Measurements from ENCODE around the gene SPHKAP.
"Not testable (repeated sequence)": the region's sequence is repeated elsewhere in the genome, so short reads cannot be mapped to it uniquely, and the experiment has no call there.

SPHKAP gene

GRCh38 chr2:227942021-227942420, 239.5 kb downstream of the SPHKAP start:
- no peak for DNase-seq (ENCODE audit: extremely low spot score)
- CTCF ChIA-PET: no interaction called here

GRCh38 chr2:227939271-227940027, 242.0 kb downstream of the SPHKAP start:
- ChIA-PET POLR2A (no interaction called here), CTCF (interaction anchor here (1.0 kb wide), 1 partner anchor 509 kb away, joined by 5 read pairs; no protein-coding TSS in a partner anchor)
- TF ChIP-seq, protein P1, sequence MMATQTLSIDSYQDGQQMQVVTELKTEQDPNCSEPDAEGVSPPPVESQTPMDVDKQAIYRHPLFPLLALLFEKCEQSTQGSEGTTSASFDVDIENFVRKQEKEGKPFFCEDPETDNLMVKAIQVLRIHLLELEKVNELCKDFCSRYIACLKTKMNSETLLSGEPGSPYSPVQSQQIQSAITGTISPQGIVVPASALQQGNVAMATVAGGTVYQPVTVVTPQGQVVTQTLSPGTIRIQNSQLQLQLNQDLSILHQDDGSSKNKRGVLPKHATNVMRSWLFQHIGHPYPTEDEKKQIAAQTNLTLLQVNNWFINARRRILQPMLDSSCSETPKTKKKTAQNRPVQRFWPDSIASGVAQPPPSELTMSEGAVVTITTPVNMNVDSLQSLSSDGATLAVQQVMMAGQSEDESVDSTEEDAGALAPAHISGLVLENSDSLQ (IDR thresholded peaks at IDR 0.05): peak; percentile 85
- no peak for TF ChIP-seq FOXK2 (IDR thresholded peaks at IDR 0.05)
- TF ChIP-seq BHLHE40 (IDR thresholded peaks at IDR 0.05; ENCODE audit: borderline replicate concordance): no peak
- TF ChIP-seq LEF1 (IDR thresholded peaks at IDR 0.05; ENCODE audit: borderline replicate concordance): no peak
- TF ChIP-seq ELF4 (IDR thresholded peaks at IDR 0.05): no peak
- TF ChIP-seq SP1 (IDR thresholded peaks at IDR 0.05): no peak
- no peak for TF ChIP-seq L3MBTL2 (conservative IDR thresholded peaks at IDR 0.05)
- no peak for TF ChIP-seq HDGF (IDR thresholded peaks at IDR 0.05; ENCODE audit: borderline replicate concordance)
- TF ChIP-seq FOXA1 (IDR thresholded peaks at IDR 0.05): no peak
- peak; percentile 50 for DNase-seq (ENCODE audit: extremely low spot score)

More at GRCh38 chr2:227942021-227942420, 239.5 kb downstream of the SPHKAP start:
- POLR2A ChIA-PET: no interaction called here
- no peak for TF ChIP-seq LEF1 (IDR thresholded peaks at IDR 0.05; ENCODE audit: borderline replicate concordance)
- no peak for TF ChIP-seq NFRKB (IDR thresholded peaks at IDR 0.05)
- no peak for TF ChIP-seq SP1 (IDR thresholded peaks at IDR 0.05)
- no peak for TF ChIP-seq CTBP1 (IDR thresholded peaks at IDR 0.05; ENCODE audit: borderline replicate concordance)
- TF ChIP-seq ARNT (IDR thresholded peaks at IDR 0.05): no peak
- TF ChIP-seq FOXA1 (IDR thresholded peaks at IDR 0.05): no peak
- TF ChIP-seq, protein P1 (IDR thresholded peaks at IDR 0.05): no peak

DNA sequence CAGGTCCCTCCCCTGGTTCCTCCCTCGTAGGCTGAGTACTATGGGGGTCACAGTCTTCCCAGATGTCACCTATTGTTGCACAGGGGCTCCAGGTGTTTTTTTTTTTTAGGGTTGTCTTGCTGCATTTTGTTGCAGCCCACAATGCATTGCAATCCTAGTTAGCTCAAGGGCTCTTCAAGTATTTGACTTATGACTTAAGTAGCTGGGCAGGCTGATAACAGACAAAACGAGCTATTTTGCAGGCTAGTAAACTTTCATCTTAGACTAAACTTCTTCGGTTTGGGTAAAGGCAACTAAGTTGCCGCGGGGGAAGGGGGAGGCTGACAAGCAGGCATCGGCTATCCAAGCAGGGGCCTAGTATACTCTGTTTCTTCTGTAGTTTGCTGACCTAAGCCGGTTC, 245.2 kb downstream of the SPHKAP start:
- POLR2A ChIA-PET; DNase-seq (ENCODE audit: extremely low spot score); CTCF ChIA-PET: not testable (repeated sequence)

DNA sequence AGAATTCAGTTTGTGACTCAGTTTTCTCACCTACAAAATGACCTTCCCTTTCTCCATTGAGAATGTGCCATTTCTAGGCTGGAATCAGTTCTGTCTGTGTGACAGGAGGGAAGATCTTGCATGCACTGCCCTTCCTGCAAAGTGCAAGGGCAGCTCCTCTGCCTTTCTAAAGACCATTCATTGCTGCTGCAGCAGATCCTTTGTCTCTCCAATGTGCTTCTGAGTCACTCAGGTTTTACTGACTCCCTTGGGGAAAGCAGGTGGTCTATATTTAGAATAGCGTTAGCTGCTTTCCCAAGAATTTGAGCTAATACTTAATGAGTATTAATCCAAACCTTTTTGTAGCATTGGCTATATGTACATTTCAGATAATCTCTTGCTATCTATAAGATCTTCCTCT, 247.6 kb downstream of the SPHKAP start:
- POLR2A ChIA-PET: no interaction called here
- TF ChIP-seq SP1 (IDR thresholded peaks at IDR 0.05) (no peak), BHLHE40 (IDR thresholded peaks at IDR 0.05; ENCODE audit: borderline replicate concordance) (no peak), CTBP1 (IDR thresholded peaks at IDR 0.05; ENCODE audit: borderline replicate concordance) (no peak), HDGF (IDR thresholded peaks at IDR 0.05; ENCODE audit: borderline replicate concordance) (no peak), FOXM1 (IDR thresholded peaks at IDR 0.05; ENCODE audit: borderline replicate concordance) (no peak), ZNF384 (IDR thresholded peaks at IDR 0.05) (no peak), L3MBTL2 (conservative IDR thresholded peaks at IDR 0.05) (no peak), SUZ12 (IDR thresholded peaks at IDR 0.05) (no peak), ARNT (IDR thresholded peaks at IDR 0.05) (no peak), FOXK2 (IDR thresholded peaks at IDR 0.05) (no peak), FOXA1 (IDR thresholded peaks at IDR 0.05) (no peak), NFRKB (IDR thresholded peaks at IDR 0.05) (no peak), TARDBP (IDR thresholded peaks at IDR 0.05) (no peak), ELF4 (IDR thresholded peaks at IDR 0.05) (no peak), LEF1 (IDR thresholded peaks at IDR 0.05; ENCODE audit: borderline replicate concordance) (no peak)
- TF ChIP-seq, protein P1 (IDR thresholded peaks at IDR 0.05): no peak
- DNase-seq (ENCODE audit: extremely low spot score): no peak
- CTCF ChIA-PET: no interaction called here

DNA sequence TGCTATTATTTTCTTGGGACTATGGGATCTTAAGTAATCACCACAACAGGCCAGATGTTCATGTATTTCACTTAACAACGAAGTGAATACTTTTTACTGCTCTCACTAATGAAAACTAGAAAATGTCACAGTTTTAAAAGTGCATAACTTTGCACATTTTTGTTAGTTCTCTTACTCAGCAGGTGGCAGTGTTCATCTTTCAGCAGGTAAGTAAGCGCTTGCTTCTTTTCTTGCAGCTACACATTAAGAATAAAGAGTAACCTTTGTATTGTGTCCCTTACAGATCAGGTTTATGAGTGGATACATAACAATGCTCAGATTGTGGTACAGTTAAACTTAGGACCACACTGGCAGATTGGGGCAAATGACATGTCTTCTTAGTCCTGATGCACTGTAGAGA, 249.1 kb downstream of the SPHKAP start:
- DNase-seq (ENCODE audit: extremely low spot score): no peak
- ChIA-PET POLR2A (no interaction called here), CTCF (no interaction called here)
- TF ChIP-seq TARDBP (IDR thresholded peaks at IDR 0.05) (no peak), ZNF384 (IDR thresholded peaks at IDR 0.05) (no peak), FOXK2 (IDR thresholded peaks at IDR 0.05) (no peak), ELF4 (IDR thresholded peaks at IDR 0.05) (no peak), BHLHE40 (IDR thresholded peaks at IDR 0.05; ENCODE audit: borderline replicate concordance) (no peak), SUZ12 (IDR thresholded peaks at IDR 0.05) (no peak), LEF1 (IDR thresholded peaks at IDR 0.05; ENCODE audit: borderline replicate concordance) (no peak), FOXM1 (IDR thresholded peaks at IDR 0.05; ENCODE audit: borderline replicate concordance) (no peak), CTBP1 (IDR thresholded peaks at IDR 0.05; ENCODE audit: borderline replicate concordance) (no peak), HDGF (IDR thresholded peaks at IDR 0.05; ENCODE audit: borderline replicate concordance) (no peak), L3MBTL2 (conservative IDR thresholded peaks at IDR 0.05) (no peak), FOXA1 (IDR thresholded peaks at IDR 0.05) (no peak), NFRKB (IDR thresholded peaks at IDR 0.05) (no peak), SP1 (IDR thresholded peaks at IDR 0.05) (no peak), ARNT (IDR thresholded peaks at IDR 0.05) (no peak)
- TF ChIP-seq, protein P1 (IDR thresholded peaks at IDR 0.05): no peak

DNA sequence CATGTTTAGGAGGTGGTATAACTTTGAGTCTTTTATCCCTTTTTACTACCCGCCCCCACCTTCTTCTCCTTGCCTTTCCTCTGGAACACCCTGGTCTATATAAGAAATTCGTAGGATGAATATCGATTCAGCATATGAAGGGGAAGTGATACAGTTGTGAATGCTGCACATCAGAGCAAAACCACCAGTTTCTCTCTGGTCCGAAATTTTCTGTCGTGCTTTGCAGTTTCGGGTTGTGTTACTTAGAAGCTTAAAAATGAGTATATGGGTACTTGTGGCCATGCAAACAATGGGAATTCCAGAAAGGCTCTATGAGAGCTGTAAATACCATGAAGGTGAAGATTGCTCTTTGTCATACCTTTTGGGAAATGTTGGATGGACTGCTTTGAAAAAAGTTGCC, 249.5 kb downstream of the SPHKAP start:
- TF ChIP-seq LEF1 (IDR thresholded peaks at IDR 0.05; ENCODE audit: borderline replicate concordance) (no peak), TARDBP (IDR thresholded peaks at IDR 0.05) (no peak), FOXA1 (IDR thresholded peaks at IDR 0.05) (no peak), FOXM1 (IDR thresholded peaks at IDR 0.05; ENCODE audit: borderline replicate concordance) (no peak), HDGF (IDR thresholded peaks at IDR 0.05; ENCODE audit: borderline replicate concordance) (no peak), NFRKB (IDR thresholded peaks at IDR 0.05) (no peak), L3MBTL2 (conservative IDR thresholded peaks at IDR 0.05) (no peak), SUZ12 (IDR thresholded peaks at IDR 0.05) (no peak), SP1 (IDR thresholded peaks at IDR 0.05) (no peak), ZNF384 (IDR thresholded peaks at IDR 0.05) (no peak), CTBP1 (IDR thresholded peaks at IDR 0.05; ENCODE audit: borderline replicate concordance) (no peak), BHLHE40 (IDR thresholded peaks at IDR 0.05; ENCODE audit: borderline replicate concordance) (no peak), ELF4 (IDR thresholded peaks at IDR 0.05) (no peak), ARNT (IDR thresholded peaks at IDR 0.05) (no peak)
- TF ChIP-seq, protein P1 (IDR thresholded peaks at IDR 0.05): no peak
- DNase-seq (ENCODE audit: extremely low spot score): no peak
- ChIA-PET POLR2A (no interaction called here), CTCF (no interaction called here)
